Vagina (tissue), 2 donors: Measurements from ENCODE around the gene MXRA5. TPM values are rescaled to one million over a fixed set of nuclear protein-coding genes. Genes with fewer than 3 reads are reported as not detected.

Experiments used
- DNase-seq, 2 donors: peaks; one replicate each; pipeline ENCODE4 v3.0.0-alpha.2; 2017; ENCODE audit errors: extremely low spot score in 2 of 2
- H3K27ac ChIP-seq: fragments of 200-600 bp; sonication (generic); one replicate; pipeline ENCODE4 v1.5.1; 2019
- H3K27me3 ChIP-seq: fragments of 200-600 bp; sonication (generic); one replicate; pipeline ENCODE4 v1.5.1; 2019
- H3K36me3 ChIP-seq, 2 donors: fragments of 200-600 bp; sonication (generic); one replicate each; pipeline ENCODE4 v1.5.1; 2017 to 2019
- H3K4me1 ChIP-seq: fragments of 200-600 bp; sonication (generic); one replicate; pipeline ENCODE4 v1.5.1; 2019
- H3K4me3 ChIP-seq, 2 donors: fragments of 200-600 bp; sonication (generic); 1 replicate in 1 of 2; 2 replicates in 1 of 2; pipeline ENCODE4 v1.5.1; 2016 to 2019
- H3K9me3 ChIP-seq: fragments of 200-600 bp; sonication (generic); one replicate; pipeline ENCODE4 v1.5.1; 2019
- CTCF ChIP-seq, 3 experiments: fragments of 450-650 bp in 2 of 3; fragments of 200-600 bp in 1 of 3; sonication (generic) in 1 of 3; IDR thresholded peaks; one replicate each; pipeline ENCODE4 v1.5.1; 2017 to 2019; ENCODE audit warnings: antibody characterized with exemption in 3 of 3, mild to moderate bottlenecking in 2 of 3, moderate library complexity in 2 of 3
- POLR2A ChIP-seq, 2 donors: fragments of 450-650 bp; IDR thresholded peaks; one replicate each; pipeline ENCODE4 v1.6.1; 2017; ENCODE audit warnings: antibody characterized with exemption in 2 of 2, mild to moderate bottlenecking in 2 of 2, moderate library complexity in 2 of 2
- POLR2AphosphoS5 ChIP-seq, 2 donors: sonication (generic); formaldehyde crosslinking; IDR thresholded peaks; one replicate each; pipeline ENCODE4 v1.9.0; 2017; ENCODE audit warnings: antibody characterized with exemption in 2 of 2, mild to moderate bottlenecking in 2 of 2, low read depth in 1 of 2; ENCODE audit not compliant: insufficient read depth in 1 of 2
- intact Hi-C: fragments of 100-400 bp; cut with DNase I; formaldehyde crosslinking; loops from one replicate; pipeline ENCODE4 v1.15.1; 2023
- total RNA-seq: library from RNA; depleted of rRNA; stranded (reverse); fragments of >200 nt; gene quantifications from one replicate; pipeline ENCODE4 v1.2.3, GENCODE V29; 2016

MXRA5 gene
- total RNA-seq, 1 donor from 2014 or later = 4.7 TPM

DNA sequence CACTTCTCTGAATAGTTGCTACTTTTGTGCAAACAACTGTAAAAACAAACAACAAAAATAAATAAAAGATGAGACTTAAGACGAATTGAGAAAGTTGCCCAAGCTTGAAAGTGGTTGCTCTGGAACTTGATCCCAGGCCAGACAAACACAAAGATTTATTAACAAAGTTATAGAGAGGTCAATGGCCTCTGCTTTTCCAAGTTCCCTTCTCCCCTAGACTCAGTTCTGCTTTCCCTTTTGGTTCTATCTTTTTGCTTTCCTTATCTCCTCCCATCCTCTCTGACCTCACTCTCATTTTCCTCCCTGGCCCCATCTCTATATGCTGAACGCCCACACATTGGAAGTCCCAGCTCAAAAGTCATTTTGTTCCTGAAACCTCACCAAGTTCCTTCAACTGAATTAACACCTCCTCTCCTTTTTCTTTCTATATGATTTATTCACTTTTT lies 82.7 kb downstream of the MXRA5 start:
- intact Hi-C loops = no loop called here
- no peak for DNase-seq
- H3K9me3 ChIP-seq = no peaks in the 10 kb centered on the region
- no peak overlapping the region for H3K4me3 ChIP-seq
- H3K27me3 ChIP-seq = no peaks in the 10 kb centered on the region
- no peak overlapping the region for H3K27ac ChIP-seq
- TF ChIP-seq POLR2A (IDR thresholded peaks at IDR 0.05) (no peak), POLR2AphosphoS5 (IDR thresholded peaks at IDR 0.05; ENCODE audit: insufficient read depth in 1 of 2, low read depth in 1 of 2) (no peak), CTCF (IDR thresholded peaks at IDR 0.05) (no peak)
- no peaks in the 10 kb centered on the region for H3K4me1 ChIP-seq
- no peaks in the 10 kb centered on the region for H3K36me3 ChIP-seq

DNA sequence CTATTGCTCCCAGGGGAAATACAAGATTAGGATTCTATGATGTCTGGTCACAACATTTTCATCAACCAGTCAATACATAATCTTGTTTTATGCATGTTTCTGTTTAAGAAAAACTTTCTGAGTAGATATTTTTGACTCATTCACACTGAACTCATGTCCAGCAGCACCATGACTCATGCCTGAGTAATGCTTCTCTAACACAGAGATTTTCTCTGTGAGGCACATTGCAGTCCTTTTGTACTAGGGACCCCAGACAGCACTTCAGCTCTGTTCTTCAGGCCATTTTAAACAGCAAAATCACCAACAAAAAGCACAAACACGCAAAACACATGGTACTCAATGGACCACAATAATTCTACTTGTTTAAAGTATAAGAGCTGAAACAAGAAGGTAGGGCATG lies 83.6 kb downstream of the MXRA5 start:
- H3K4me1 ChIP-seq = no peaks in the 10 kb centered on the region
- H3K36me3 ChIP-seq = no peaks in the 10 kb centered on the region
- no peak for DNase-seq
- H3K27me3 ChIP-seq = no peaks in the 10 kb centered on the region
- intact Hi-C loops = no loop called here
- no peaks in the 10 kb centered on the region for H3K9me3 ChIP-seq
- no peak for TF ChIP-seq CTCF (IDR thresholded peaks at IDR 0.05)
- peak in 1 of 2 donors; percentile 27 for TF ChIP-seq POLR2AphosphoS5 (IDR thresholded peaks at IDR 0.05; ENCODE audit: insufficient read depth in 1 of 2, low read depth in 1 of 2)
- no peak overlapping the region for H3K4me3 ChIP-seq
- no peak overlapping the region for H3K27ac ChIP-seq
